Gastrocnemius medialis (tissue), 4 donors: ENCODE measurements around the gene HNRNPK. TPM values are rescaled to one million over a fixed set of nuclear protein-coding genes. Genes with fewer than 3 reads are reported as not detected.

Source experiments
- ATAC-seq, 2 donors: fragments of 150-250 bp; one replicate each; pipeline ENCODE4 v1.9.1; 2016
- DNase-seq, 2 donors: peaks; one replicate each; pipeline ENCODE4 v3.0.0-alpha.2; 2019
- H3K27ac ChIP-seq, 4 donors: fragments of 200-600 bp; sonication (generic); 1 replicate in 1 of 4; 2 replicates in 3 of 4; pipeline ENCODE4 v1.5.1; 2016 to 2018; ENCODE audit warnings: mild to moderate bottlenecking in 2 of 4, moderate library complexity in 1 of 4
- H3K27me3 ChIP-seq, 3 donors: fragments of 200-600 bp; sonication (generic) in 2 of 3; 1 replicate in 1 of 3; 2 replicates in 2 of 3; pipeline versions ENCODE4 v1.5.1 to v1.6.0; 2016 to 2019; ENCODE audit warnings: mild to moderate bottlenecking in 1 of 3, moderate library complexity in 1 of 3
- H3K36me3 ChIP-seq, 2 donors: fragments of 200-600 bp; sonication (generic) in 1 of 2; one replicate each; pipeline ENCODE4 v1.5.1; 2017 to 2018
- H3K4me1 ChIP-seq, 2 donors: fragments of 200-600 bp; sonication (generic) in 1 of 2; one replicate each; pipeline ENCODE4 v1.5.1; 2016 to 2017; ENCODE audit warnings: mild to moderate bottlenecking in 2 of 2
- H3K4me3 ChIP-seq, 4 donors: fragments of 200-600 bp; sonication (generic) in 3 of 4; 1 replicate in 1 of 4; 2 replicates in 3 of 4; pipeline ENCODE4 v1.5.1; 2016 to 2019; ENCODE audit warnings: mild to moderate bottlenecking in 2 of 4
- H3K9me3 ChIP-seq, 3 donors: fragments of 200-600 bp; sonication (generic) in 2 of 3; 1 replicate in 1 of 3; 2 replicates in 2 of 3; pipeline ENCODE4 v1.5.1; 2016 to 2019
- CTCF ChIP-seq, 5 experiments: fragments of 450-650 bp in 3 of 5; fragments of 200-600 bp in 2 of 5; sonication (generic) in 2 of 5; IDR thresholded peaks in 4 of 5; conservative IDR thresholded peaks in 1 of 5; 1 replicate in 4 of 5; 2 replicates in 1 of 5; pipeline ENCODE4 v1.5.1; 2016 to 2019; ENCODE audit warnings: antibody characterized with exemption in 5 of 5, mild to moderate bottlenecking in 3 of 5, moderate library complexity in 3 of 5
- POLR2A ChIP-seq, 2 donors: fragments of 450-650 bp; IDR thresholded peaks; one replicate each; pipeline ENCODE4 v1.6.1; 2017; ENCODE audit warnings: antibody characterized with exemption in 2 of 2, mild to moderate bottlenecking in 2 of 2, moderate library complexity in 2 of 2
- in situ Hi-C, 4 donors: fragments of 200-750 bp; cut with MboI; loops; one replicate each; pipeline versions ENCODE4 v1.15.0 to v1.8.0; 2017; ENCODE audit warnings: low sequenced_read_pairs in 4 of 4
- intact Hi-C: fragments of 100-400 bp; cut with DNase I; formaldehyde crosslinking; loops from one replicate; pipeline ENCODE4 v1.15.1; 2023; ENCODE audit warnings: low total_unique reads
- total RNA-seq, 4 donors: library from RNA; depleted of rRNA; stranded (reverse); fragments of >200 nt; gene quantifications; one replicate each; pipeline versions ENCODE4 v1.1.0 to v1.2.3, GENCODE V29; 2016

HNRNPK gene
- total RNA-seq, 4 donors from 2014 or later, result 313 to 390 (median 349) TPM

- peak overlapping the region in 2 of 4 donors; percentile 10 to 35 for H3K27ac ChIP-seq
- H3K4me1 ChIP-seq, result peaks cover 20 to 29% of the 10 kb centered on the region in 2 donors
- intact Hi-C loops (loop anchor here (10.0 kb wide), 1 partner anchor 129 kb away; no protein-coding TSS in a partner anchor), in situ Hi-C loops (loop anchor here (5.0 to 10.0 kb wide), 5 partner anchors 237 to 382 kb away; no protein-coding TSS in a partner anchor)
- H3K27me3 ChIP-seq, result no peaks in the 10 kb centered on the region
- H3K36me3 ChIP-seq, result peaks cover 0 to 13% of the 10 kb centered on the region in 2 donors
- ATAC-seq (peak; percentile 66 to 70), DNase-seq (no peak)
- H3K9me3 ChIP-seq, result no peaks in the 10 kb centered on the region
- TF ChIP-seq POLR2A (IDR thresholded peaks at IDR 0.05) (no peak), CTCF (IDR thresholded peaks at IDR 0.05 in 4 of 5, conservative IDR thresholded peaks at IDR 0.05 in 1 of 5) (no peak)
- H3K4me3 ChIP-seq, result no peak overlapping the region
Observed at GRCh38 chr9:83935276-83935935, 44.6 kb downstream of the HNRNPK start.

DNA sequence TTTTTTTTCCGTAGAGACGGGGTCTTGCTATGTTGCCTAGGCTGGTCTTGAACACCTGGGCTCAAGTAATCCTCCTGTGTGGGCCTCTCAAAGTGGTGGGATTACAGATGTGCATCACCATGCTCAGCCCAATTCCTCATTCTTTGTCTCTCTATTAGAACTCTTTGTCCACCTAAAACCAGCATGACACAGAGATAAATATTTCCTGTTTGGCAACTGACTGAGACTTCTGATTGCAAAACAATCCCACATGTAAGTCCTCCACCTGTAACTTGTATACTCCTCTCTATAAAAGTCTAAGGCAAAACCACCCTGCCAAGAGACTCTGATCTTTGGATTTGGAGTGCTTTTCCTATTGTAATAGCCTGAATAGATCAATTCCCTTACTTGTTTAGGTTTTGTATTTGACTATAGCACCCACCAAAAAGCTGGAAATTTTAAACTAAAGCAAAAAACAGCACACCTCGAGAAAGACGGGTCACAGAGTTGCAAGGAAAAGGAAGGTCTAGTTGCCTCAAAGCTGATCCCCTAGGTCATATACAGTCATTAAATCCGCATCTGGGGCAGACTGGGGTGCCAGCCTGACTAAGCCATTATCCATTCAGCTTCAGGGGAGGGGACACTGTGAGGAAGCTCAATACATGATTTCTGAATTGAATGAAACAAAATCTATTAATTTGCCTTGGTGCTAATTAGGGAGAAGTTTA is 45.3 kb downstream of the HNRNPK start:
- H3K9me3 ChIP-seq, result no peaks in the 10 kb centered on the region
- ATAC-seq, result peak; percentile 53 to 64
- in situ Hi-C loops (loop anchor here (5.0 to 10.0 kb wide), 5 partner anchors 238 to 383 kb away; no protein-coding TSS in a partner anchor), intact Hi-C loops (loop anchor here (10.0 kb wide), 1 partner anchor 130 kb away; no protein-coding TSS in a partner anchor)
- no peak for TF ChIP-seq POLR2A (IDR thresholded peaks at IDR 0.05)
- no peak for TF ChIP-seq CTCF (IDR thresholded peaks at IDR 0.05 in 4 of 5, conservative IDR thresholded peaks at IDR 0.05 in 1 of 5)
- H3K27ac ChIP-seq, result peak overlapping the region in 2 of 4 donors; percentile 7 to 10
- no peaks in the 10 kb centered on the region for H3K27me3 ChIP-seq
- no peak overlapping the region for H3K4me3 ChIP-seq
- H3K36me3 ChIP-seq, result peaks cover 0 to 11% of the 10 kb centered on the region in 2 donors
- no peak for DNase-seq
- H3K4me1 ChIP-seq, result peaks cover 20 to 29% of the 10 kb centered on the region in 2 donors

DNA sequence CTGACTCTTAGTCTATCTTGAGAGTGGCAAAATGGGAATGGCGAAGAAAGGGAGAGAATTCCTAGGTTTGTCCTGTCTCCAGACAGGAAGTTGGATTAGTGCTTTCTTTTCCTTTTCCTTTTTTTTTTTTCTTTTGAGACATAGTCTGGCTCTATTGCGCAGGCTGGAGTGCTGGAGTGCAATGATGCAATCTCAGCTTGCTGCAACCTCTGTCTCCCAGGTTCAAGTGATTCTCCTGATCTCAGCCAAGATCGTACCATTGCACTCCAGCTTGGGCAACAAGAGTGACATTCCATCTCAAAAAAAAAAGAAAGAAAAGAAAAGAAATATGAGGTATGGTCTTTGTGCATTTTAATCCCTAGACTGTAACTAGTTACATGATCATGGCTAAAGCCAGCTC is 46.2 kb downstream of the HNRNPK start:
- Histone ChIP-seq H3K36me3 (peaks cover 0 to 2% of the 10 kb centered on the region in 2 donors), H3K4me1 (peaks cover 20 to 29% of the 10 kb centered on the region in 2 donors), H3K4me3 (no peak overlapping the region), H3K9me3 (no peaks in the 10 kb centered on the region), H3K27ac (no peak overlapping the region), H3K27me3 (no peaks in the 10 kb centered on the region)
- in situ Hi-C loops (loop anchor here in 2 of 4 donors (10.0 kb wide), 2 partner anchors 241 to 381 kb away; no protein-coding TSS in a partner anchor), intact Hi-C loops (loop anchor here (10.0 kb wide), 1 partner anchor 131 kb away; no protein-coding TSS in a partner anchor)
- no peak for TF ChIP-seq CTCF (IDR thresholded peaks at IDR 0.05 in 4 of 5, conservative IDR thresholded peaks at IDR 0.05 in 1 of 5)
- no peak for TF ChIP-seq POLR2A (IDR thresholded peaks at IDR 0.05)
- peak in 1 of 2 donors; percentile 47 for ATAC-seq
- peak in 1 of 2 donors; percentile 45 for DNase-seq

GRCh38 chr9:83932851-83933250 is 47.2 kb downstream of the HNRNPK start:
- H3K9me3 ChIP-seq, result no peaks in the 10 kb centered on the region
- no peak for DNase-seq
- H3K27me3 ChIP-seq, result no peaks in the 10 kb centered on the region
- no peak overlapping the region for H3K4me3 ChIP-seq
- no peak overlapping the region for H3K27ac ChIP-seq
- in situ Hi-C loops (loop anchor here in 2 of 4 donors (10.0 kb wide), 2 partner anchors 242 to 382 kb away; no protein-coding TSS in a partner anchor), intact Hi-C loops (loop anchor here (10.0 kb wide), 1 partner anchor 132 kb away; no protein-coding TSS in a partner anchor)
- H3K36me3 ChIP-seq, result no peaks in the 10 kb centered on the region
- no peak for ATAC-seq
- peaks cover 20 to 29% of the 10 kb centered on the region in 2 donors for H3K4me1 ChIP-seq
- TF ChIP-seq POLR2A (IDR thresholded peaks at IDR 0.05) (no peak), CTCF (IDR thresholded peaks at IDR 0.05 in 4 of 5, conservative IDR thresholded peaks at IDR 0.05 in 1 of 5) (no peak)
